ENCODE measurements around the gene SPTB.

DNA sequence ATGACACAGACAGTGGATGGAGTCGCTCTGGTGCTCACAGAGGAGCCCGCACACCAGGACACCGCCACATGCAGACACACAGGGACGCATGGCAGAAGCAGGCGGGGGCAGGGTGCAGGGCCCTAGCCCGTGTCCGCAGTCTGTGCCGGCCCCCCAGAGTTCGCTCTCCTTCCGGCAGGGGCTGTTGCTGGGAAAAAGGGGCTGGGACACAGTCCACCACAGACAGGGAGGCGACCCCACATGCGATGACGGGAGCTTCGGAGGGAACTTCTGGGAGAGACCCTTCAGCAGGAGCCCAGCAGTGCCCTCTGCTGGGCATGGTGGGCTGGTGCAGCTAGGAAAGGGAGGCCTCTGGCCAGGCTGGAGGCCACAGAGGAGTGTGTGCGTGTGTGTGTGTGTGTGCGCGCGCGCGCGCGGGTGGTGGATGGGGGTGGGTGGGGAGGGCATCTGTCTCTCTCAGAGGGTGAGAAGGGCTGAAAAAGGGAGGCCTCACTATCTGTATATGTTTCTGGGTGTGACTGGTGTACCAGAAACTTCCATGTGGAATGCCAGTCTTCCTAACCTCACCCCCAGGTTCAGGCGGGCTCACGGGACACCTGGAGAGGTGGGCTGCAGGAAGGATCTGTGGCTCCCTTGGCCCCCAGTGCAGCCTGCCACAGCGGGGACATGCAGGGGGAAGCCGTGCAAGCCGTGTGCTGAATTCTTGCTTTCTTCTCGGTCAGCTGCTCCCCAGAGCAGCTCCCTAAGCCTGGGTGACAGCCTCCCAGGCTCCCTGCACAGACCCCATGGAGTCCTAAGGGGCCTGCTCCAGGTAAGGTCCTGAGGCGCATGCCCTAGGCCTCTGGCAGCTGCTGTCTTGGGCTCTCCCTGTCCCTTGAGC lies 114.8 kb downstream of the SPTB start:
- TF ChIP-seq, protein P1, sequence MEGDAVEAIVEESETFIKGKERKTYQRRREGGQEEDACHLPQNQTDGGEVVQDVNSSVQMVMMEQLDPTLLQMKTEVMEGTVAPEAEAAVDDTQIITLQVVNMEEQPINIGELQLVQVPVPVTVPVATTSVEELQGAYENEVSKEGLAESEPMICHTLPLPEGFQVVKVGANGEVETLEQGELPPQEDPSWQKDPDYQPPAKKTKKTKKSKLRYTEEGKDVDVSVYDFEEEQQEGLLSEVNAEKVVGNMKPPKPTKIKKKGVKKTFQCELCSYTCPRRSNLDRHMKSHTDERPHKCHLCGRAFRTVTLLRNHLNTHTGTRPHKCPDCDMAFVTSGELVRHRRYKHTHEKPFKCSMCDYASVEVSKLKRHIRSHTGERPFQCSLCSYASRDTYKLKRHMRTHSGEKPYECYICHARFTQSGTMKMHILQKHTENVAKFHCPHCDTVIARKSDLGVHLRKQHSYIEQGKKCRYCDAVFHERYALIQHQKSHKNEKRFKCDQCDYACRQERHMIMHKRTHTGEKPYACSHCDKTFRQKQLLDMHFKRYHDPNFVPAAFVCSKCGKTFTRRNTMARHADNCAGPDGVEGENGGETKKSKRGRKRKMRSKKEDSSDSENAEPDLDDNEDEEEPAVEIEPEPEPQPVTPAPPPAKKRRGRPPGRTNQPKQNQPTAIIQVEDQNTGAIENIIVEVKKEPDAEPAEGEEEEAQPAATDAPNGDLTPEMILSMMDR (IDR thresholded peaks at IDR 0.05; ENCODE audit: insufficient read depth, low read length, poor library complexity, severe bottlenecking), result peak; percentile 71
- TF ChIP-seq EZH2phosphoT487 (conservative IDR thresholded peaks at IDR 0.05; ENCODE audit: low read length), result no peak

All from SU-DHL-6 (cell line).